H9 (cell line): ENCODE data around the gene CCNY. TPM values are rescaled to one million over a fixed set of nuclear protein-coding genes. Genes with fewer than 3 reads are reported as not detected.

Experiments used
- DNase-seq: peaks from one replicate; pipeline ENCODE4 v3.0.0-alpha.2; 2017
- H2AFZ ChIP-seq: one replicate; pipeline ENCODE4 v1.6.1; 2013; ENCODE audit warnings: mild to moderate bottlenecking, low read length, control low read depth, moderate library complexity
- H2AK5ac ChIP-seq: 2 replicates; pipeline ENCODE4 v1.6.1; 2013; ENCODE audit warnings: low read length, control low read depth, mixed read lengths; ENCODE audit not compliant: insufficient read length
- H2BK120ac ChIP-seq: one replicate; pipeline ENCODE4 v1.6.1; 2013; ENCODE audit warnings: low read depth, mild to moderate bottlenecking, low read length, control low read depth, inconsistent platforms; ENCODE audit not compliant: poor library complexity, severe bottlenecking
- H2BK12ac ChIP-seq: 2 replicates; pipeline ENCODE4 v1.6.1; 2013; ENCODE audit warnings: low read length, control low read depth, mixed read lengths, low read depth; ENCODE audit not compliant: insufficient read length
- H2BK15ac ChIP-seq: 2 replicates; pipeline ENCODE4 v1.6.1; 2013; ENCODE audit warnings: low read depth, low read length, control low read depth
- H2BK20ac ChIP-seq: one replicate; pipeline ENCODE4 v1.6.1; 2013; ENCODE audit warnings: low read depth, mild to moderate bottlenecking, low read length, control low read depth, inconsistent platforms; ENCODE audit not compliant: poor library complexity, severe bottlenecking
- H2BK5ac ChIP-seq: 2 replicates; pipeline ENCODE4 v1.6.1; 2013; ENCODE audit warnings: low read length, control low read depth, mixed read lengths; ENCODE audit not compliant: insufficient read length
- H3K14ac ChIP-seq: 2 replicates; pipeline ENCODE4 v1.6.1; 2013; ENCODE audit warnings: low read length, control low read depth; ENCODE audit not compliant: insufficient read depth
- H3K18ac ChIP-seq: 2 replicates; pipeline ENCODE4 v1.6.1; 2013; ENCODE audit warnings: low read depth, mild to moderate bottlenecking, mixed read lengths, low read length, control low read depth; ENCODE audit not compliant: insufficient read length
- H3K23ac ChIP-seq: 2 replicates; pipeline ENCODE4 v1.6.1; 2013; ENCODE audit warnings: low read length, control low read depth, mixed read lengths, low read depth; ENCODE audit not compliant: insufficient read length
- H3K23me2 ChIP-seq: 2 replicates; pipeline ENCODE4 v1.6.1; 2013; ENCODE audit warnings: low read depth, mild to moderate bottlenecking, mixed read lengths, low read length, control low read depth; ENCODE audit not compliant: insufficient read length, poor library complexity, severe bottlenecking
- H3K27ac ChIP-seq: 2 replicates; pipeline ENCODE4 v1.5.1; 2013; ENCODE audit warnings: low read length, control low read depth, mixed read lengths, low read depth; ENCODE audit not compliant: insufficient read length
- H3K27me3 ChIP-seq: 2 replicates; pipeline ENCODE4 v1.6.1; 2013; ENCODE audit warnings: low read length, control low read depth, inconsistent platforms; ENCODE audit not compliant: insufficient read depth
- H3K4ac ChIP-seq: 2 replicates; pipeline ENCODE4 v1.6.1; 2013; ENCODE audit warnings: low read depth, mild to moderate bottlenecking, control low read depth, inconsistent platforms, low read length, moderate library complexity
- H3K4me1 ChIP-seq: 2 replicates; pipeline ENCODE4 v1.6.1; 2013; ENCODE audit warnings: low read length, control low read depth, inconsistent platforms; ENCODE audit not compliant: insufficient read depth
- H3K4me2 ChIP-seq: 2 replicates; pipeline ENCODE4 v1.6.1; 2013; ENCODE audit warnings: low read length, control low read depth, mixed read lengths; ENCODE audit not compliant: insufficient read length, insufficient read depth
- H3K56ac ChIP-seq: 2 replicates; pipeline ENCODE4 v1.6.1; 2013; ENCODE audit warnings: low read depth, mild to moderate bottlenecking, mixed read lengths, low read length, control low read depth; ENCODE audit not compliant: insufficient read length
- H3K79me1 ChIP-seq: 2 replicates; pipeline ENCODE4 v1.6.1; 2013; ENCODE audit warnings: low read depth, mild to moderate bottlenecking, moderate library complexity, low read length, control low read depth, inconsistent platforms; ENCODE audit not compliant: insufficient read depth, poor library complexity, severe bottlenecking
- H3K79me2 ChIP-seq: 2 replicates; pipeline ENCODE4 v1.6.1; 2013; ENCODE audit warnings: low read length, control low read depth, inconsistent platforms; ENCODE audit not compliant: insufficient read depth
- H3K9ac ChIP-seq: 2 replicates; pipeline ENCODE4 v1.6.1; 2013; ENCODE audit warnings: low read length, control low read depth, mixed read lengths; ENCODE audit not compliant: insufficient read length; ENCODE audit errors: extremely low read depth
- H3K9me3 ChIP-seq: one replicate; pipeline ENCODE4 v1.6.1; 2013; ENCODE audit warnings: low read depth, low read length, inconsistent platforms; ENCODE audit not compliant: control insufficient read depth
- H3T11ph ChIP-seq: one replicate; pipeline ENCODE4 v1.6.1; 2013; ENCODE audit warnings: mild to moderate bottlenecking, low read length, control low read depth, inconsistent platforms
- H4K20me1 ChIP-seq: one replicate; pipeline ENCODE4 v1.6.1; 2013; ENCODE audit not compliant: control insufficient read depth, insufficient read length, insufficient read depth
- H4K5ac ChIP-seq: 2 replicates; pipeline ENCODE4 v1.6.1; 2013; ENCODE audit warnings: low read depth, mild to moderate bottlenecking, mixed read lengths, low read length, control low read depth; ENCODE audit not compliant: insufficient read length
- H4K8ac ChIP-seq: replicated peaks from 2 replicates; pipeline ENCODE4 v1.6.1; 2013; ENCODE audit warnings: low read length, control low read depth, mixed read lengths, low read depth; ENCODE audit not compliant: insufficient read length
- H4K91ac ChIP-seq: 2 replicates; pipeline ENCODE4 v1.6.1; 2013; ENCODE audit warnings: low read depth, mild to moderate bottlenecking, moderate library complexity, mixed read lengths, low read length, control low read depth; ENCODE audit not compliant: insufficient read length
- H3K27ac Mint-ChIP-seq, 3 experiments: 2 replicates in 2 of 3; 3 replicates in 1 of 3; pipeline ENCODE4 v1.8.0; 2020 to 2021; ENCODE audit warnings: mixed read lengths in 3 of 3, mild to moderate bottlenecking in 1 of 3, moderate library complexity in 1 of 3
- H3K27me3 Mint-ChIP-seq: 2 replicates; pipeline ENCODE4 v1.8.0; 2021; ENCODE audit warnings: low read depth, mild to moderate bottlenecking, moderate library complexity, mixed read lengths
- H3K36me3 Mint-ChIP-seq, 3 experiments: 2 replicates in 2 of 3; 3 replicates in 1 of 3; pipeline ENCODE4 v1.8.0; 2020 to 2021; ENCODE audit warnings: low read depth in 3 of 3, mixed read lengths in 3 of 3; ENCODE audit not compliant: insufficient read depth in 1 of 3
- H3K4me1 Mint-ChIP-seq, 2 experiments: 2 replicates each; pipeline ENCODE4 v1.8.0; 2020; ENCODE audit warnings: mixed read lengths in 2 of 2
- H3K4me3 Mint-ChIP-seq, 2 experiments: 2 replicates in 1 of 2; 3 replicates in 1 of 2; pipeline ENCODE4 v1.8.0; 2020 to 2021; ENCODE audit warnings: mild to moderate bottlenecking in 2 of 2, mixed read lengths in 2 of 2, moderate library complexity in 1 of 2
- H3K9me3 Mint-ChIP-seq, 2 experiments: 2 replicates in 1 of 2; 3 replicates in 1 of 2; pipeline ENCODE4 v1.8.0; 2020; ENCODE audit warnings: mild to moderate bottlenecking in 2 of 2, mixed read lengths in 2 of 2, moderate library complexity in 1 of 2
- CTCF ChIP-seq: fragments of 200-600 bp; sonication (generic); conservative IDR thresholded peaks from 3 replicates; pipeline ENCODE4 v1.8.0; 2021; ENCODE audit warnings: antibody characterized with exemption, mild to moderate bottlenecking
- WGBS: extraction: QIAGEN DNeasy Blood & Tissue Kit; methylation state at CpG from one replicate; pipeline ENCODE4 v1.1.7; 2013; ENCODE audit warnings: missing lambda C conversion rate, low lambda C conversion rate, mixed read lengths; ENCODE audit not compliant: insufficient read length; ENCODE audit errors: extremely low coverage; 5-methylcytosine and 5-hydroxymethylcytosine counted together
- total RNA-seq: library from RNA; stranded (reverse); gene quantifications from 2 replicates; pipeline ENCODE4 v1.2.1, GENCODE V29; 2021

The CCNY gene
- total RNA-seq, 1 experiment from 2014 or later: 62.1 TPM

GRCh38 chr10:35493196-35494118 lies 157.1 kb downstream of the CCNY start:
- Histone ChIP-seq H2BK120ac (no peak overlapping the region), H3K23me2 (no peaks in the 10 kb centered on the region), H4K8ac (no peak overlapping the region), H4K20me1 (no peaks in the 10 kb centered on the region), H4K5ac (no peak overlapping the region), H2BK5ac (no peak overlapping the region), H4K91ac (no peak overlapping the region), H3K79me2 (no peaks in the 10 kb centered on the region; the same call in 1 of the 2 replicates), H3K56ac (no peak overlapping the region), H3K9me3 (no peaks in the 10 kb centered on the region), H3K4me2 (no peak overlapping the region), H2AFZ (no peak overlapping the region), H3K18ac (no peak overlapping the region), H3K14ac (no peak overlapping the region), H2BK20ac (no peak overlapping the region), H3K27ac (no peak overlapping the region), H3K9ac (no peak overlapping the region), H3T11ph (no peak overlapping the region), H3K27me3 (no peaks in the 10 kb centered on the region), H2BK15ac (no peak overlapping the region), H3K4ac (no peak overlapping the region), H3K23ac (no peak overlapping the region), H2BK12ac (no peak overlapping the region), H2AK5ac (no peak overlapping the region), H3K4me1 (peaks cover 6% of the 10 kb centered on the region; the same call in 1 of the 2 replicates), H3K79me1 (no peaks in the 10 kb centered on the region)
- DNase-seq: no peak
- Mint-ChIP-seq H3K27me3 (no peaks in the 10 kb centered on the region), H3K36me3 (peaks cover 0 to 3% (median 1%) of the 10 kb centered on the region in 3 experiments; a peak in 2 of 7 replicates), H3K4me3 (no peak overlapping the region), H3K4me1 (peaks cover 41 to 43% of the 10 kb centered on the region in 2 experiments), H3K9me3 (no peaks in the 10 kb centered on the region), H3K27ac (peak overlapping the region in 1 of 3 experiments; percentile 13; a peak in 1 of 7 replicates)
- WGBS: no CpG with 5 or more reads among the region's 9 CpGs
- TF ChIP-seq CTCF: no peak
